ENCODE data around the gene AGAP1. TPM values are rescaled to one million over a fixed set of nuclear protein-coding genes. Genes with fewer than 3 reads are reported as not detected.
A peak's percentile ranks its signal among the peaks of the same experiment; 100 is the strongest.

AGAP1 gene
- total RNA-seq, 1 donor from 2014 or later, result 9.0 TPM

- no peak for DNase-seq
Observed at GRCh38 chr2:235534678-235535422, 41.0 kb downstream of the AGAP1 start.

- DNase-seq, result no peak
Observed at GRCh38 chr2:235535423-235536130, 41.7 kb downstream of the AGAP1 start.

GRCh38 chr2:235536711-235537110 is 42.9 kb downstream of the AGAP1 start:
- no peak for DNase-seq

GRCh38 chr2:235537186-235537585 is 43.3 kb downstream of the AGAP1 start:
- no peak for DNase-seq

GRCh38 chr2:235537587-235537986 is 43.7 kb downstream of the AGAP1 start:
- DNase-seq, result no peak

GRCh38 chr2:235538144-235538639 is 44.3 kb downstream of the AGAP1 start:
- DNase-seq, result no peak

- DNase-seq, result no peak
Observed at GRCh38 chr2:235538981-235539380, 45.1 kb downstream of the AGAP1 start.

- DNase-seq, result no peak
Observed at GRCh38 chr2:235539773-235540172, 45.9 kb downstream of the AGAP1 start.

GRCh38 chr2:235541016-235541415 is 47.2 kb downstream of the AGAP1 start:
- no peak for DNase-seq

- no peak for DNase-seq
Observed at GRCh38 chr2:235541838-235542549, 48.2 kb downstream of the AGAP1 start.

GRCh38 chr2:235542733-235543127 is 48.9 kb downstream of the AGAP1 start:
- no peak for DNase-seq

GRCh38 chr2:235543128-235543750 is 49.4 kb downstream of the AGAP1 start:
- DNase-seq, result no peak

GRCh38 chr2:235543851-235544688 is 50.2 kb downstream of the AGAP1 start:
- no peak for DNase-seq

GRCh38 chr2:235544689-235544969 is 50.8 kb downstream of the AGAP1 start:
- DNase-seq, result no peak

- DNase-seq, result peak; percentile 64
Observed at GRCh38 chr2:235545339-235546150, 51.7 kb downstream of the AGAP1 start.

- DNase-seq, result no peak
Observed at GRCh38 chr2:235546151-235546435, 52.2 kb downstream of the AGAP1 start.

- DNase-seq, result no peak
Observed at GRCh38 chr2:235546436-235546835, 52.6 kb downstream of the AGAP1 start.

- DNase-seq, result no peak
Observed at GRCh38 chr2:235549735-235550377, 56.0 kb downstream of the AGAP1 start.

GRCh38 chr2:235550378-235550760 is 56.5 kb downstream of the AGAP1 start:
- no peak for DNase-seq

- no peak for DNase-seq
Observed at GRCh38 chr2:235550946-235551345, 57.1 kb downstream of the AGAP1 start.

- DNase-seq, result peak; percentile 87
Observed at GRCh38 chr2:235551965-235552364, 58.1 kb downstream of the AGAP1 start.
